Astrocyte of the cerebellum (primary cell): Measurements from ENCODE around the gene KRTAP10-9.
"Not testable (repeated sequence)": the region's sequence is repeated elsewhere in the genome, so short reads cannot be mapped to it uniquely, and the experiment has no call there.

Experiments
- DNase-seq: peaks from one replicate; pipeline ENCODE4 v3.0.0-alpha.2; 2011; ENCODE audit warnings: low read depth
- H3K4me3 ChIP-seq: 2 replicates; pipeline ENCODE4 v1.5.1; 2011; ENCODE audit warnings: mild to moderate bottlenecking, low read depth, low read length, moderate library complexity
- in situ Hi-C: cut with HindIII; loops from 2 replicates; pipeline ENCODE4 v1.10.0; 2017; ENCODE audit warnings: low sequenced_read_pairs
- TF ChIP-seq, protein P1 (sequence below): IDR thresholded peaks from 2 replicates; pipeline ENCODE4 v1.5.1; 2012; ENCODE audit warnings: low read length, low read depth, moderate library complexity, mild to moderate bottlenecking; ENCODE audit errors: missing control alignments

Gene KRTAP10-9

DNA sequence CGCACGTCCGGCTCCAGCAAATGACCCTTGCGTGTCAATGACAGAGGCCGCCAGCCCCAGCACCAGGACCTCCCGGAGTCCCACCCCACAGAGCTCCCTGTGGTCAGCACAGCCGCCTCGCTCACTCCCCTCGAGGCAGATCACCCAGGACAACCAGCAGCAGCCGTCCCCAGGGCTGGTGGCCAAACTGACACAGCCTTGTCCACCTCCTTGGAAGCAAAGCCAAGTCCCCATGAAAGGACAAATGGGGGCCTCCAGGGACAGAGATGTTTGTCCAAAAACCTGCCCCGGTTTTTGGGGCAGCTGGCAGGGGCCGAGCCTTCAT lies 12.4 kb downstream of the KRTAP10-9 start:
- DNase-seq: no peak
- H3K4me3 ChIP-seq: no peak overlapping the region
- TF ChIP-seq, protein P1, sequence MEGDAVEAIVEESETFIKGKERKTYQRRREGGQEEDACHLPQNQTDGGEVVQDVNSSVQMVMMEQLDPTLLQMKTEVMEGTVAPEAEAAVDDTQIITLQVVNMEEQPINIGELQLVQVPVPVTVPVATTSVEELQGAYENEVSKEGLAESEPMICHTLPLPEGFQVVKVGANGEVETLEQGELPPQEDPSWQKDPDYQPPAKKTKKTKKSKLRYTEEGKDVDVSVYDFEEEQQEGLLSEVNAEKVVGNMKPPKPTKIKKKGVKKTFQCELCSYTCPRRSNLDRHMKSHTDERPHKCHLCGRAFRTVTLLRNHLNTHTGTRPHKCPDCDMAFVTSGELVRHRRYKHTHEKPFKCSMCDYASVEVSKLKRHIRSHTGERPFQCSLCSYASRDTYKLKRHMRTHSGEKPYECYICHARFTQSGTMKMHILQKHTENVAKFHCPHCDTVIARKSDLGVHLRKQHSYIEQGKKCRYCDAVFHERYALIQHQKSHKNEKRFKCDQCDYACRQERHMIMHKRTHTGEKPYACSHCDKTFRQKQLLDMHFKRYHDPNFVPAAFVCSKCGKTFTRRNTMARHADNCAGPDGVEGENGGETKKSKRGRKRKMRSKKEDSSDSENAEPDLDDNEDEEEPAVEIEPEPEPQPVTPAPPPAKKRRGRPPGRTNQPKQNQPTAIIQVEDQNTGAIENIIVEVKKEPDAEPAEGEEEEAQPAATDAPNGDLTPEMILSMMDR: no peak
- in situ Hi-C loops: no loop called here

DNA sequence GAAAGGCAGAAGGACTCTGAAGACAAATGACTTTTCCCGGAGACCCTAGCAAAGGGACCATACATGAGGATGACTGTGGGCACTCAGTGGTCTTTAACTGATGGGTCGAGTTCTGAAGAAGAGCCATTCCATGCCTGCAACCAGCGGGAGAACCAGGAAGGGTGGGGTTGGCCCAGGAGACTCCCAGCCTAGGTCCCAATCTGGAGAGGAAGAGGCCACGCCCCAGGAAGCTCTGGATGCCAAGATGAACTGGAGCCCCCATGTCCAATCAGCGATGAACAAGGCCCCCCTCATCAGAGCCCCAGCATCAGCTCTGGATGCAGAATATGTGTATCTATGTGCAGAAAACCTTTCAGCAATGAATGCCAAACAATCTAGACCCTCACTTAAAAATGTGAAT lies 13.9 kb downstream of the KRTAP10-9 start:
- DNase-seq: no peak
- in situ Hi-C loops: no loop called here
- TF ChIP-seq, protein P1: no peak

DNA sequence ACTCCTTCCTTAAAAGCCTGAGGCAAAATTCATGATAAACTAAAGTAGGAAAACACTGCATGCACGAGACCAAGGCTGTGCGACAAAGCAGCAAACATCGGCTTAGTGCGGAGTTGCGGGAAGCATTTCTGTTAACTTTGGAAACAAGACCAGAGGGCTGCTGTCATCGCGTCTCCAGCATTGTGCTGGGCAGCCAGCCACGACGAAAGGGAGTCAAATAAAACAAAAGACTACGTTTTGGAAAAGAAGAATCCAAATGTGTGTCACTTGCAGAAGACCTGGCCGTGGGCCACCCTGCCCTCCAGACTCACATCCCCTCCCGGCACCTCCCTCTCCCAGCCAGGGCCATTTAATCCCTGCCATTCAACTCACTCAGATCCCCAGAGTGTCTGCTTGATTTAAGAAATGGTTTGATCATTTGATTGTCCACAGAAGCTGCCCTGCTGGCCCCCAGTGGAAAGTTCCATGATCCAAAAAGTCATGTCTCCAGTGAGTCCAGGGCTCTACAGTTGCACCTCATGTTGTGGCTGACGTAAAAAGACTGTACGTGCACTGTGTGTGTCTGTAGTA lies 16.9 kb downstream of the KRTAP10-9 start:
- no peak for DNase-seq
- in situ Hi-C loops: no loop called here
- no peak overlapping the region for H3K4me3 ChIP-seq
- TF ChIP-seq, protein P1: no peak

More for the DNA sequence above, 13.9 kb downstream of the KRTAP10-9 start:
- no peak overlapping the region for H3K4me3 ChIP-seq

DNA sequence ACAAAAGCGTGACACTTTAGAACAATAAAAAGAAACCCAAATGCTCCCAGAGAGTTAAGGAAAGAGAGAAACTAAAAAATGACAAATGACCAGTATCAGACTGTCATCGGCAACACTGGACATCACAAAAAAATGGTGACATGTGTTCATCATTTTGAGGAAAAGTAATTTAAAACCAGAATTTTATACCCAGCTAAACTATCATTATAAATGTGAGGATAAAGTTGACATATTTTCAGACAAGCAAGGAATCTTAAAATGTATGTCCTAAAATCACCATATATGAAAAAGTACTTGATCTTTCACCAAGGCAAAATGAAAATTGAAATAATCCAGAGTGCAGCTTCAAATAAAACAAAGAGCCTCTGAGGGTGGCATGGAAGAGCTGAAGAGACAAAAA lies 18.0 kb downstream of the KRTAP10-9 start:
- H3K4me3 ChIP-seq: no peak overlapping the region
- TF ChIP-seq, protein P1: no peak
- no peak for DNase-seq
- in situ Hi-C loops: loop anchor here (5.0 kb wide), 1 partner anchor 47 kb away; no protein-coding TSS in a partner anchor

DNA sequence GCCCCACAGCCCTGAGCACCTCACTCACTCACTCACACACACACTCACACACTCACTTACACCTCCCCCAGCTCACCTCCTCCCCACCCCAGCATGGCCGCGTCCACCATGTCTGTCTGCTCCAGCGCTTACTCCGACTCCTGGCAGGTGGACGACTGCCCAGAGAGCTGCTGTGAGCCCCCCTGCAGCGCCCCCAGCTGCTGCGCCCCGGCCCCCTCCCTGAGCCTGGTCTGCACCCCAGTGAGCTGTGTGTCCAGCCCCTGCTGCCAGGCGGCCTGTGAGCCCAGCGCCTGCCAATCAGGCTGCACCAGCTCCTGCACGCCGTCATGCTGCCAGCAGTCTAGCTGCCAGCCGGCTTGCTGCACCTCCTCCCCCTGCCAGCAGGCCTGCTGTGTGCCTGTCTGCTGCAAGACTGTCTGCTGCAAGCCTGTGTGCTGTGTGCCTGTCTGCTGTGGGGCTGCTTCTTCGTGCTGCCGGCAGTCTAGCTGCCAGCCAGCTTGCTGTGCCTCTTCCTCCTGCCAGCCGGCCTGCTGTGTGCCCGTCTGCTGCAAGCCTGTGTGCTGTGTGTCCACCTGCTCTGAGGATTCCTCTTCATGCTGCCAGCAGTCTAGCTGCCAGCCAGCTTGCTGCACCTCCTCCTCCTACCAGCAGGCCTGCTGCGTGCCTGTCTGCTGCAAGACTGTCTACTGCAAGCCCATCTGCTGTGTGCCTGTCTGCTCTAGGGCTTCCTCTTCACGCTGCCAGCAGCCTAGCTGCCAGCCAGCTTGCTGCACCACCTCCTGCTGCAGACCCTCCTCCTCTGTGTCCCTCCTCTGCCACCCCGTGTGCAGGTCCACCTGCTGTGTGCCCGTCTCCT lies 19.7 kb downstream of the KRTAP10-9 start, which contains the start of gene KRTAP10-11:
Gene KRTAP10-11, plus strand, starts transcription at position 49 of the 856 bp plus-strand sequence. Its CDS starts 45 bp downstream, at position 94.
- in situ Hi-C loops: loop anchor here (5.0 kb wide), 1 partner anchor 46 kb away; no protein-coding TSS in a partner anchor
- not testable (repeated sequence) for DNase-seq

DNA sequence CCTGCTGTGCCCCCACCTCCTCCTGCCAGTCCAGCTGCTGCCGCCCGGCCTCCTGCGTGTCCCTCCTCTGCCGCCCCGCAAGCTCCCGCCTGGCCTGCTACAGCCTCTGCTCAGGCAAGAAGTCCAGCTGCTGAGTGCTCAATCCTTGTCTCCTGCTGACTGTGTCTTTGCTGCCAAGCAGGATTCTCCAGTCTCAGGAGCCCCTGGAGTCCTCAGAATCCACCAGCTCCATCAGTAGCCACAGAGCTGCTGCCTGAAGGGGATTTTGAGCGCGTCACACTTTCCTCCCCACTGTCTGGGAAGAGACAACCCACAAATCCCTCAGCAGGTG lies 20.3 kb downstream of the KRTAP10-9 start:
- no peak overlapping the region for H3K4me3 ChIP-seq
- in situ Hi-C loops: loop anchor here (5.0 kb wide), 1 partner anchor 45 kb away; no protein-coding TSS in a partner anchor
- no peak for DNase-seq
- TF ChIP-seq, protein P1: no peak

More for the DNA sequence above, 19.7 kb downstream of the KRTAP10-9 start, which contains the start of gene KRTAP10-11:
- H3K4me3 ChIP-seq: not testable (repeated sequence)

DNA sequence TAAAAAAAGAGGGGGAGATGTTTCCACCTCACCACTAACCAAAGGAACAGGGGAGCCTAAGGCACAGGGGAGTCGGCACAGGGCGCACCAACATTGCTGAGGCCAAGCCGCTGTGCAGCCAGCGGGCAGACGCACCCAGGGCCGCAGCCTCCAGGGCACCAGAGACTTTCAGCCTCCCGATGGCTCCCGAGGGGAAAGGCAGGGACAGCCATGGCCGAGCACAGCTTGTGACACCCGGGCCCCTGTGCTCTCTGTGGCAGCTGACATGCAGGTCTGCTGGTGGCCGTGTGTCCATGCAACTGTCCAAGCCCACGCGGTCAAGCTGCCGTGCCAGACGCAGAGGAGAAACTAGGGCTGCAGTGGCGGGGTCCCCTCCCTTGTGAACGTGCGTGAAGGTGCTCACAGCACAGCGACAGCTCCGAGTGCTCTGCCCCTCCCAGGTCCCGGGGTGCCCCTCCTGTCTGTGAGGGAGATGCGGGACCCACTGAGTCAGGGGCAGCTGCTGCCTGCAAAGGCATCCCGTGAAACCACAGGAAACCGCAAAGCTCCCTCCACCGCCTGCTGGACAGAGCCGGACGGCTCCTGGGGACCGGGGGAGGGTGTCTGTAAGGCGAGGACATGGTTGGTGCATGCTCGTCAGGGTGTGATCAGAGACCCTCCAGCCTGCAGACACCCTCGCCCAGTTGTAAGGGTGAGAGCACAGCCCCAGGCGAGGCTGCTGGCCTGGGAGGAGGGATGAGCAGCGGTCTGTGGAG lies 21.8 kb downstream of the KRTAP10-9 start:
- H3K4me3 ChIP-seq: no peak overlapping the region
- TF ChIP-seq, protein P1: no peak
- in situ Hi-C loops: loop anchor here (5.0 kb wide), 1 partner anchor 44 kb away; no protein-coding TSS in a partner anchor
- DNase-seq: no peak
